GM12878 (cell line): ENCODE measurements around the gene ZBTB49. TPM values are rescaled to one million over a fixed set of nuclear protein-coding genes. Genes with fewer than 3 reads are reported as not detected.
A peak's percentile ranks its signal among the peaks of the same experiment; 100 is the strongest.

Source experiments
- ATAC-seq: fragments of 200-7000 bp; cut with Tn5 transposase; 3 replicates; pipeline ENCODE4 v1.9.1; 2020; ENCODE audit warnings: mild to moderate bottlenecking, moderate library complexity
- BruUV-seq: library from RNA; stranded (reverse); fragments of 400-500 nt; replicated peaks from 2 replicates; lab custom pipeline; 2021; lab: Mats Ljungman, UMichigan
- CTCF ChIA-PET: fragments of 300-600 bp; sonication (Branson Sonifier 250); formaldehyde crosslinking; extraction: SDS; loops from one replicate; lab custom pipeline; 2021; ENCODE audit warnings: inconsistent platforms; lab: Yijun Ruan, JAX
- POLR2A ChIA-PET: fragments of 350-600 bp; formaldehyde crosslinking; extraction: SDS; loops from one replicate; lab custom pipeline; 2021; ENCODE audit warnings: inconsistent platforms; lab: Charles Lee
- RAD21 ChIA-PET: fragments of 300-600 bp; sonication (Branson Sonifier 250); formaldehyde crosslinking; loops from one replicate; lab custom pipeline; 2023; ENCODE audit warnings: antibody characterized with exemption; ENCODE audit not compliant: unreplicated experiment; lab: Charles Lee
- SMC1A ChIA-PET: fragments of 300-600 bp; sonication (Branson Sonifier 250); formaldehyde crosslinking; loops from one replicate; lab custom pipeline; 2023; ENCODE audit not compliant: unreplicated experiment, uncharacterized antibody; lab: Charles Lee
- DNase-seq: peaks from one replicate; pipeline ENCODE4 v3.0.0-alpha.2; 2011; ENCODE audit warnings: low read depth, low spot score
- FAIRE-seq: peaks from 3 replicates; lab custom pipeline; 2011; peaks lifted over from hg19 to GRCh38; lab: Jason Lieb, UNC
- H2AFZ ChIP-seq: 2 replicates; pipeline ENCODE4 v1.6.0; 2011; ENCODE audit warnings: low read depth, low read length, control low read depth; ENCODE audit not compliant: control insufficient read depth
- H3K27ac ChIP-seq: 2 replicates; pipeline ENCODE4 v1.5.1; 2011; ENCODE audit warnings: control low read depth; ENCODE audit not compliant: control insufficient read depth, insufficient read depth
- H3K27me3 ChIP-seq, 2 experiments: replicated peaks in 1 of 2; 2 replicates each; pipeline versions ENCODE4 v1.6.0 to v1.6.1; 2011; ENCODE audit warnings: low read length in 1 of 2; ENCODE audit not compliant: control insufficient read depth in 2 of 2, insufficient read depth in 2 of 2
- H3K36me3 ChIP-seq, 2 experiments: 2 replicates each; pipeline ENCODE4 v1.5.1; 2011; ENCODE audit warnings: low read length in 1 of 2; ENCODE audit not compliant: control insufficient read depth in 2 of 2, insufficient read depth in 2 of 2
- H3K4me1 ChIP-seq: 2 replicates; pipeline ENCODE4 v1.6.1; 2011; ENCODE audit warnings: mild to moderate bottlenecking, low read length, moderate library complexity, mixed read lengths; ENCODE audit not compliant: control insufficient read depth, insufficient read depth
- H3K4me2 ChIP-seq: 2 replicates; pipeline ENCODE4 v1.6.0; 2011; ENCODE audit warnings: control low read depth; ENCODE audit not compliant: control insufficient read depth, insufficient read depth
- H3K4me3 ChIP-seq: fragments of 200-600 bp; sonication (generic); 2 replicates; pipeline ENCODE4 v1.5.1; 2016
- H3K79me2 ChIP-seq: 2 replicates; pipeline ENCODE4 v1.6.0; 2011; ENCODE audit warnings: low read length; ENCODE audit not compliant: control insufficient read depth, insufficient read depth
- H3K9ac ChIP-seq: 2 replicates; pipeline ENCODE4 v1.8.0; 2011; ENCODE audit warnings: low read length, control low read depth, mixed read lengths; ENCODE audit not compliant: control insufficient read depth, insufficient read depth
- H3K9me3 ChIP-seq: replicated peaks from 3 replicates; pipeline ENCODE4 v1.5.1; 2011; ENCODE audit warnings: mild to moderate bottlenecking, low read length; ENCODE audit not compliant: control insufficient read depth, insufficient read depth
- H4K20me1 ChIP-seq: 2 replicates; pipeline ENCODE4 v1.6.0; 2011; ENCODE audit not compliant: control insufficient read depth, insufficient read depth
- CREB1 ChIP-seq: IDR thresholded peaks from 2 replicates; pipeline ENCODE4 v1.6.1; 2012; ENCODE audit warnings: low read depth, mild to moderate bottlenecking, inconsistent platforms
- CTCF ChIP-seq, 3 experiments: IDR thresholded peaks in 2 of 3; conservative IDR thresholded peaks in 1 of 3; 2 replicates each; pipeline ENCODE4 v1.5.1; 2011; ENCODE audit warnings: low read depth in 3 of 3, low read length in 3 of 3, mild to moderate bottlenecking in 3 of 3, control low read depth in 2 of 3, moderate library complexity in 2 of 3, inconsistent platforms in 1 of 3, mixed read lengths in 1 of 3; ENCODE audit not compliant: control insufficient read depth in 2 of 3, insufficient read depth in 1 of 3; ENCODE audit errors: extremely low read depth in 1 of 3
- E2F4 ChIP-seq: IDR thresholded peaks from 2 replicates; pipeline ENCODE4 v1.6.1; 2012; ENCODE audit warnings: low read depth, low read length, improper control_type of control experiment
- ELK1 ChIP-seq: IDR thresholded peaks from 2 replicates; pipeline ENCODE4 v1.6.1; 2012; ENCODE audit warnings: low read depth, low read length, improper control_type of control experiment
- MEF2A ChIP-seq: IDR thresholded peaks from 2 replicates; pipeline ENCODE4 v1.6.1; 2011; ENCODE audit warnings: low read depth, mild to moderate bottlenecking, low read length, moderate library complexity; ENCODE audit not compliant: insufficient read depth
- MTA3 ChIP-seq: IDR thresholded peaks from 2 replicates; pipeline ENCODE4 v1.6.1; 2012; ENCODE audit warnings: low read length, inconsistent platforms, borderline replicate concordance
- RAD21 ChIP-seq: IDR thresholded peaks from 2 replicates; pipeline ENCODE4 v1.6.1; 2011; ENCODE audit warnings: mild to moderate bottlenecking, low read depth, low read length, moderate library complexity; ENCODE audit not compliant: insufficient read depth
- SMAD1 ChIP-seq: fragments of 450-650 bp; IDR thresholded peaks from 2 replicates; pipeline ENCODE4 v1.6.1; 2018; ENCODE audit warnings: mild to moderate bottlenecking, low read depth; ENCODE audit not compliant: partially characterized antibody
- SMC3 ChIP-seq: IDR thresholded peaks from 2 replicates; pipeline ENCODE4 v1.6.1; 2011; ENCODE audit warnings: low read length, improper control_type of control experiment, borderline replicate concordance
- WGBS: methylation state at CpG from one replicate; pipeline ENCODE4 v1.1.6; 2016; ENCODE audit warnings: low lambda C conversion rate; ENCODE audit not compliant: insufficient replicate concordance, insufficient coverage; ENCODE audit errors: missing lambda C conversion rate; 5-methylcytosine and 5-hydroxymethylcytosine counted together
- in situ Hi-C: fragments of 300-500 bp; cut with MboI; formaldehyde crosslinking; loops from 9 replicates; pipeline ENCODE4 v1.14.3; 2018; ENCODE audit warnings: mixed read lengths
- intact Hi-C: fragments of 100-400 bp; cut with micrococcal nuclease; formaldehyde crosslinking; loops from one replicate; pipeline ENCODE4 v1.14.2; 2022; ENCODE audit not compliant: unreplicated experiment
- polyA plus RNA-seq, 11 experiments: library from polyadenylated mRNA; depleted of rRNA in 4 of 11; unstranded in 6 of 11; stranded (reverse) in 5 of 11; fragments of >200 nt; fragmentation: Nextera tagmentation in 4 of 11; fragmentation: Illumina TruSeq in 1 of 11; extraction: Ambion mirVana in 4 of 11; extraction: Trizol in 1 of 11; gene quantifications; 1 replicate in 1 of 11; 2 replicates in 10 of 11; pipeline versions ENCODE4 v1.2.1 to v1.2.3, GENCODE V29; 2011 to 2016; ENCODE audit warnings: inconsistent platforms in 2 of 11, missing spikeins in 2 of 11, low read depth in 1 of 11
- total RNA-seq, 4 experiments: library from RNA; depleted of rRNA in 3 of 4; stranded (reverse); fragments of >200 nt in 3 of 4; fragmentation: Illumina TruSeq in 1 of 4; extraction: Trizol in 1 of 4; gene quantifications; 2 replicates each; pipeline versions ENCODE4 v1.2.1 to v1.2.3, GENCODE V29; 2013 to 2021

ZBTB49 gene
- total and polyA plus RNA-seq, 10 of the 15 experiments (the other 5 are each of a cell fraction or from before 2014, with no cell fraction given): 0.37 to 4.8 (median 4.1) TPM

GRCh38 chr4:4260185-4260751 lies 29.8 kb upstream of the ZBTB49 start:
- peak; percentile 95 for ATAC-seq
- no peak overlapping the region for H3K4me2 ChIP-seq

More at GRCh38 chr4:4260185-4260751, 29.8 kb upstream of the ZBTB49 start:
- Histone ChIP-seq H3K79me2 (no peaks in the 10 kb centered on the region), H3K27me3 (no peaks in the 10 kb centered on the region), H3K9ac (no peak overlapping the region), H3K36me3 (no peaks in the 10 kb centered on the region), H3K27ac (no peak overlapping the region), H3K4me1 (no peaks in the 10 kb centered on the region), H4K20me1 (no peaks in the 10 kb centered on the region), H2AFZ (no peak overlapping the region), H3K9me3 (no peaks in the 10 kb centered on the region), H3K4me3 (no peak overlapping the region)
- ChIA-PET SMC1A (interaction anchor here (0.6 to 2.0 kb wide), 4 partner anchors 9 to 213 kb away, joined by 3 to 8 read pairs (median 4); partner anchors contain the start of gene TMEM128), POLR2A (interaction anchor here (0.6 kb wide), 1 partner anchor 78 kb away, joined by 3 read pairs; no protein-coding TSS in a partner anchor), RAD21 (interaction anchor here (1.0 to 1.2 kb wide), 3 partner anchors 9 to 75 kb away, joined by 3 to 4 read pairs (median 3); partner anchors contain the start of gene TMEM128), CTCF (interaction anchor here (0.7 to 2.5 kb wide), 15 partner anchors 8 to 224 kb away, joined by 3 to 14 read pairs (median 4); no protein-coding TSS in a partner anchor)
- in situ Hi-C loops: no loop called here
- DNase-seq (no peak), FAIRE-seq (no peak)
- no TSS peak for BruUV-seq
- intact Hi-C loops: loop anchor here (2.0 kb wide), 1 partner anchor 75 kb away; no protein-coding TSS in a partner anchor
- 49% methylated on average over 5 of the region's 6 CpGs for WGBS
- TF ChIP-seq ELK1 (no peak), MTA3 (no peak), CREB1 (no peak), MEF2A (no peak), CTCF (IDR thresholded peaks at IDR 0.05 in 2 of 3, conservative IDR thresholded peaks at IDR 0.05 in 1 of 3; ENCODE audit: control insufficient read depth in 2 of 3, extremely low read depth in 1 of 3, insufficient read depth in 1 of 3, low read depth in 3 of 3, low read length in 3 of 3) (peak; percentile 34 to 51 (median 47); a peak in 5 of 6 replicates), E2F4 (no peak), SMAD1 (no peak), RAD21 (peak; percentile 37), SMC3 (peak; percentile 42; the same call in 1 of the 2 replicates)
